Thyroid gland (tissue), 4 donors: Measurements from ENCODE around the gene DIP2C. TPM values are rescaled to one million over a fixed set of nuclear protein-coding genes. Genes with fewer than 3 reads are reported as not detected.
A peak's percentile ranks its signal among the peaks of the same experiment; 100 is the strongest.
"Not testable (repeated sequence)": the region's sequence is repeated elsewhere in the genome, so short reads cannot be mapped to it uniquely, and the experiment has no call there.

ENCODE experiments used
- DNase-seq, 2 donors: peaks; one replicate each; pipeline ENCODE4 v3.0.0-alpha.2; 2019
- H3K27ac ChIP-seq, 3 donors: fragments of 200-600 bp; sonication (generic); 1 replicate in 2 of 3; 2 replicates in 1 of 3; pipeline ENCODE4 v1.5.1; 2016 to 2019; ENCODE audit warnings: mild to moderate bottlenecking in 1 of 3, moderate library complexity in 1 of 3
- H3K27me3 ChIP-seq: fragments of 200-600 bp; sonication (generic); one replicate; pipeline ENCODE4 v1.5.1; 2019
- H3K36me3 ChIP-seq, 2 donors: fragments of 200-600 bp; sonication (generic); one replicate each; pipeline ENCODE4 v1.5.1; 2016 to 2019
- H3K4me1 ChIP-seq, 2 donors: fragments of 200-600 bp; sonication (generic); one replicate each; pipeline ENCODE4 v1.5.1; 2017 to 2019
- H3K4me3 ChIP-seq, 3 donors: fragments of 200-600 bp; sonication (generic); replicated peaks in 1 of 3; 1 replicate in 2 of 3; 2 replicates in 1 of 3; pipeline ENCODE4 v1.5.1; 2016; ENCODE audit warnings: mild to moderate bottlenecking in 1 of 3
- H3K9me3 ChIP-seq: fragments of 200-600 bp; sonication (generic); one replicate; pipeline ENCODE4 v1.5.1; 2017
- POLR2A ChIP-seq, 2 donors: fragments of 450-650 bp; IDR thresholded peaks; one replicate each; pipeline ENCODE4 v1.6.1; 2017; ENCODE audit warnings: antibody characterized with exemption in 2 of 2, mild to moderate bottlenecking in 2 of 2, moderate library complexity in 1 of 2
- WGBS, 2 donors: methylation state at CpG; one replicate each; pipeline ENCODE4 v1.1.5; 2017; 5-methylcytosine and 5-hydroxymethylcytosine counted together
- intact Hi-C: fragments of 100-400 bp; cut with DNase I; formaldehyde crosslinking; loops from one replicate; pipeline ENCODE4 v1.15.1; 2023
- total RNA-seq, 4 donors: library from RNA; depleted of rRNA; stranded (reverse); fragments of >200 nt; gene quantifications; one replicate each; pipeline ENCODE4 v1.2.3, GENCODE V29; 2016
- TF ChIP-seq, protein P1 (sequence below), 6 experiments: fragments of 200-600 bp in 3 of 6; fragments of 450-650 bp in 3 of 6; sonication (generic) in 3 of 6; IDR thresholded peaks; one replicate each; pipeline ENCODE4 v1.5.1; 2016 to 2019; ENCODE audit warnings: antibody characterized with exemption in 6 of 6, mild to moderate bottlenecking in 2 of 6, inconsistent platforms in 1 of 6, moderate library complexity in 1 of 6

Gene DIP2C
- total RNA-seq, 4 donors from 2014 or later: 11.4 to 14.6 (median 12.3) TPM

DNA sequence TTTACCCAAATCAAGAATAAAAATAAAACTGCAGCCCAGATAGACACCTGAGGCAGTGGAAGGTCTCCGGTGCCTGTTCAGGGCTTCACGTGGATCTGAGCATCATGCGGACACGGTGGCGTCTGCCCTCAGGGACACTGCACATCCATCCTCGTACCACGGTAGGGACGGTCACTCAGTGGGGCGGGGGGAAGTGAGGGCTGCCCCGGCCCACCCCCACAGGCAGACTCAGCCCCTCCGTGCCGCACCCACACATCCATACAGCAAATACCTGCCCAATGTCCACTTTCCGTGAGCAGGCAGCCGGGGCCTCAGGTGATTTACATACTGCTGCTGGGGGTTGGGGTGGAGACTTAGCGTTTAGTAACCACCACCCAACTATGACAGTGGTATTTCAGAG is 207.8 kb downstream of the DIP2C start:
- H3K9me3 ChIP-seq: no peaks in the 10 kb centered on the region
- WGBS, 2 donors: 96 to 97% methylated on average over 15 of the region's 15 CpGs
- intact Hi-C loops: no loop called here
- TF ChIP-seq, protein P1, sequence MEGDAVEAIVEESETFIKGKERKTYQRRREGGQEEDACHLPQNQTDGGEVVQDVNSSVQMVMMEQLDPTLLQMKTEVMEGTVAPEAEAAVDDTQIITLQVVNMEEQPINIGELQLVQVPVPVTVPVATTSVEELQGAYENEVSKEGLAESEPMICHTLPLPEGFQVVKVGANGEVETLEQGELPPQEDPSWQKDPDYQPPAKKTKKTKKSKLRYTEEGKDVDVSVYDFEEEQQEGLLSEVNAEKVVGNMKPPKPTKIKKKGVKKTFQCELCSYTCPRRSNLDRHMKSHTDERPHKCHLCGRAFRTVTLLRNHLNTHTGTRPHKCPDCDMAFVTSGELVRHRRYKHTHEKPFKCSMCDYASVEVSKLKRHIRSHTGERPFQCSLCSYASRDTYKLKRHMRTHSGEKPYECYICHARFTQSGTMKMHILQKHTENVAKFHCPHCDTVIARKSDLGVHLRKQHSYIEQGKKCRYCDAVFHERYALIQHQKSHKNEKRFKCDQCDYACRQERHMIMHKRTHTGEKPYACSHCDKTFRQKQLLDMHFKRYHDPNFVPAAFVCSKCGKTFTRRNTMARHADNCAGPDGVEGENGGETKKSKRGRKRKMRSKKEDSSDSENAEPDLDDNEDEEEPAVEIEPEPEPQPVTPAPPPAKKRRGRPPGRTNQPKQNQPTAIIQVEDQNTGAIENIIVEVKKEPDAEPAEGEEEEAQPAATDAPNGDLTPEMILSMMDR (IDR thresholded peaks at IDR 0.05): no peak
- no peak for TF ChIP-seq POLR2A (IDR thresholded peaks at IDR 0.05)
- no peaks in the 10 kb centered on the region for H3K27me3 ChIP-seq
- no peaks in the 10 kb centered on the region for H3K36me3 ChIP-seq
- peaks cover 15 to 17% of the 10 kb centered on the region in 2 donors for H3K4me1 ChIP-seq
- peak overlapping the region in 2 of 3 donors; percentile 33 to 51 for H3K27ac ChIP-seq
- DNase-seq: no peak
- no peak overlapping the region for H3K4me3 ChIP-seq

DNA sequence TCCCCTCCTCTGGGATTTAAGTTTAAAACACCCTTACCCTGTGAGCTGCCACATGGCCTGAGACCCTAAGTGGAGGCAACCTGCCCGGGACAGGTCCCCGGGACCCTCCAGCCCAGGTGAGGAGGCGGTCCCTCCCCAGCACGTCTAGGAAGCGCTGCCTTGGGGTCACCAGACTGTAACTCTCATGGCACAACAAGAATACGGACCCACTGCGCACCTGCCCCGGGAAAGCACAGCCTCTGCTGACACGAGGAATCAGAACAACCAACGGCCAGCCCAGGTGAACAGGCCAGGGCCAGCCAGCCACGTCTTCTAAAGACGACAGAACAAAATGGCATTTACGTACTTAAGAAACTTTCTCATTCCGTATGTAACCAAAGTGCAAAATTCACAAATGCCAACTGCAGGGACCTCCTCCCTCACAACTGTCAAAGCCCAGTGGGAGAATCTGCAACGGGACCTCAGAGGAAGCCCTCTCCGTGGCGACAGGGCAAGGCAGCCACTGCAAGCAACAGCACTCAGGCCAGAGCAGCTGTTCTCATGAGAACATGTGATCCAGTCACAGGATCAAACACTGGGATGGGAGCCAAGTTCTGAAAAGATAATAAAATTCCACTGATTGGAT is 208.4 kb downstream of the DIP2C start:
- Histone ChIP-seq H3K9me3 (no peaks in the 10 kb centered on the region), H3K36me3 (no peaks in the 10 kb centered on the region), H3K4me3 (no peak overlapping the region), H3K27ac (peak overlapping the region; percentile 9 to 51 (median 33)), H3K4me1 (peaks cover 15% of the 10 kb centered on the region in 2 donors), H3K27me3 (no peaks in the 10 kb centered on the region)
- WGBS, 2 donors: 50 to 56% methylated on average over 13 to 16 of the region's 17 CpGs
- TF ChIP-seq, protein P1 (IDR thresholded peaks at IDR 0.05): no peak
- TF ChIP-seq POLR2A (IDR thresholded peaks at IDR 0.05): peak in 1 of 2 donors; percentile 51
- peak; percentile 62 to 65 for DNase-seq
- intact Hi-C loops: no loop called here

DNA sequence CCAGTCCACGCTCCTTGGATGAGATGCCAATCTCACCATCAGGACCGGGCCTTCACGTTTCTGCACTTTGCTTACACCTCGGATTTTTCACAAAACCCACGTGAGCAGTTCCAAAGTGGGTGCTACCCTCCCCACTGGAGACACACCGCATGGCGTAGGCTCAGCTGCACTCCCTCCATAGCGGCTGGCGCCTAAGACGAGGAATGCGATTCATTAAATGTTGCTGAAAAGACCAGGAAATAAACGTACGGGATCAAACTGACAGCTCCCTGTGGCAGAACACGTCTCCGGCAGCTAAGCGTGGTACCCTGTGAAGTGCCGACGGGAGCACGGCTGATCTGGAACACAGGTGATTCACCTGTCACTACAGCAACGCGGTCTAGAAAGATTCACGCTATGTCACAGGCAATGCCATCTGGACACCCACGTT is 209.0 kb downstream of the DIP2C start:
- intact Hi-C loops: no loop called here
- DNase-seq: no peak
- Histone ChIP-seq H3K36me3 (no peaks in the 10 kb centered on the region), H3K27me3 (no peaks in the 10 kb centered on the region), H3K4me3 (no peak overlapping the region), H3K27ac (peak overlapping the region in 1 of 3 donors; percentile 51), H3K4me1 (peaks cover 10 to 11% of the 10 kb centered on the region in 2 donors), H3K9me3 (no peaks in the 10 kb centered on the region)
- TF ChIP-seq, protein P1 (IDR thresholded peaks at IDR 0.05): no peak
- no peak for TF ChIP-seq POLR2A (IDR thresholded peaks at IDR 0.05)
- WGBS, 2 donors: 96 to 98% methylated on average over 23 of the region's 23 CpGs

DNA sequence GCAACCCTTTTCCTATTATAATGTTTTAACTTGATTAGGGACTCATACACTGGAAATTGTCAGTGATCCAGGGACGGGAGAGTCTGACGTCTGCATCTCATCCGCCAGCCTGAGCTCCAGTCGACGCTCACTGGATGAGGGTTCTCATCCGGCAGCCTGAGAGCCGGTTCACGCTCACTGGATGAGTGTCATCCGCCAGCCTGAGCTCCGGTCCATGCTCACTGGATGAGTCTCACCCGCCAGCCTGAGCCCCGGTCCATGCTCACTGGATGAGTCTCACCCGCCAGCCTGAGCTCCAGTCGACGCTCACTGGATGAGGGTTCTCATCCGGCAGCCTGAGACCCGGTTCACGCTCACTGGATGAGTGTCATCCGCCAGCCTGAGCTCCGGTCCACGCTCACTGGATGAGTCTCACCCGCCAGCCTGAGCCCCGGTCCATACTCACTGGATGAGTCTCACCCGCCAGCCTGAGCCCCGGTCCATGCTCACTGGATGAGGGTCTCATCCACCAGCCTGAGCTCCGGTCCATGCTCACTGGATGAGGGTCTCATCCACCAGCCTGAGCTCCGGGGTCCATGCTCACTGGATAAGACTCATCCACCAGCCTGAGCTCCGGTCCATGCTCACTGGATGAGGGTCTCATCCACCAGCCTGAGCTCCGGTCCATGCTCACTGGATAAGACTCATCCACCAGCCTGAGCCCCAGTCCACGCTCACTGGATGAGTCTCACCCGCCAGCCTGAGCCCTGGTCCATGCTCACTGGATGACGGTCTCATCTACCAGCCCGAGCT is 209.6 kb downstream of the DIP2C start:
- DNase-seq, H3K4me3 ChIP-seq, intact Hi-C loops, H3K9me3 ChIP-seq, H3K4me1 ChIP-seq, H3K36me3 ChIP-seq, H3K27me3 ChIP-seq, H3K27ac ChIP-seq: not testable (repeated sequence)
- 94% methylated on average over 26 to 32 of the region's 33 CpGs for WGBS, 2 donors

DNA sequence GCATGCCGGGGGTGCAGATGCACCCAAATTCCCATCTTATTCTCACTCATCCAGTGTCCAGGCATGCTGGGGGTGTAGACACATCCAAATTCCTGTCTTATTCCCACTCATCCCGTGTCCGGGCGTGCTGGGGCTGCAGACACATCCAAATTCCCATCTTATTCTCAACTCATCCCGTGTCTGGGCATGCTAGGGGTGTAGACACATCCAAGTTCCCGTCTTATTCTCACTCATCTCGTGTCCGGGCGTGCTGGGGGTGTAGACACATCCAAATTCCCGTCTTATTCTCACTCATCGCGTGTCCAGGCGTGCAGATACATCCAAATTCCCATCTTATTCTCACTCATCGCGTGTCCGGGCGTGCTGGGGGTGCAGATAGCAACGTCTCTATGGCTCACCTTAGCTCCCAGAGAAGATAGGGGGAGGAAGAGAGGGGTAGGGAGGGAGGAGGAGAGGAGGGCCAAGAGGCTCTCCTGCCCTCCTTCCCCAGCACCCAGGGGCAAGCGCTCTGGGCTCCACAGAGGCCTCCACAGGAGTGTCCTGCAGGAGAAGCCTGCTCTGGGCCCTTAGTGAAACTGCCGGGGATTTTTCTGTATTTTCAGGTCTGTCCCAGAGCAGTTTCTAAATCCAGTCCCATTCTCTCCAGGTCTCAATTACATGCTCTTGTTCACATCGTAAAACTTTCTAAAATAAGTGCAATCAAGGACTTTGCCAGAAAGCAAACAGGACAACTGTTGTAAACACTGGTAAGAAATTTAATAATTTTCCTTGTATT is 210.8 kb downstream of the DIP2C start:
- no peak for DNase-seq
- TF ChIP-seq, protein P1 (IDR thresholded peaks at IDR 0.05): no peak
- no peak for TF ChIP-seq POLR2A (IDR thresholded peaks at IDR 0.05)

More for the DNA sequence above, 210.8 kb downstream of the DIP2C start:
- WGBS, 2 donors: 91 to 96% methylated on average over 21 of the region's 21 CpGs
- H3K9me3 ChIP-seq: no peaks in the 10 kb centered on the region
- H3K27ac ChIP-seq: no peak overlapping the region
- intact Hi-C loops: no loop called here
- no peaks in the 10 kb centered on the region for H3K36me3 ChIP-seq
- H3K4me3 ChIP-seq: no peak overlapping the region
- H3K4me1 ChIP-seq: peaks cover 7 to 9% of the 10 kb centered on the region in 2 donors
- no peaks in the 10 kb centered on the region for H3K27me3 ChIP-seq
